ENCODE measurements around the gene GSE1. TPM values are rescaled to one million over a fixed set of nuclear protein-coding genes. Genes with fewer than 3 reads are reported as not detected.
A peak's percentile ranks its signal among the peaks of the same experiment; 100 is the strongest.

The GSE1 gene
- total and polyA plus RNA-seq, 8 donors: 84.8 to 148 (median 112) TPM

- Histone ChIP-seq H3K27me3 (no peaks in the 10 kb centered on the region), H3K36me3 (peaks cover 4 to 89% of the 10 kb centered on the region in 2 donors), H3K4me3 (no peak overlapping the region), H3K4me1 (peaks cover 0 to 16% of the 10 kb centered on the region in 2 donors), H3K27ac (no peak overlapping the region), H3K9me3 (no peaks in the 10 kb centered on the region)
- TF ChIP-seq CTCF (IDR thresholded peaks at IDR 0.05): no peak
- DNase-seq: peak in 1 of 4 donors; percentile 71
- ATAC-seq: no peak
- intact Hi-C loops (cut with DNase I): no loop called here
Measured at GRCh38 chr16:85657267-85657650, 44.1 kb downstream of the GSE1 start.

DNA sequence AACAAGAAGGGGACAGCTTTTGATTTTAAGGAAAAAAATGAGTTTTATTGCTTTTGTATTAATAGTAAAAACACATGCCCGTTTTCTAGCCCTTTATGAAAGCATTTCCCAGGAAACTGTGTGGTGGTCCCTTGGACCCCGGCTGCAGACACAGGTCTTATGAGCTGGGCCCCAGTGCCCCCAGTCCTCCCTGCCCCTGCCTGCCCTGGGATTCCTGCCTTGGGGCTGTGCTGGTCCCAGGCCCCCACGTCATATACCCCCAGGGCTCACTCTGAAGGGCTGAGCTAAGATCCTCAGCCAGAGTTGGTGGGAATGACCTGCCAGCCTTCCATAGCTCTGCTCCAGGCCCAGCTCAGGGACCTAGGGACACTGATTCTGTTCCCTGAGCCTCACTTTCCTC lies 44.9 kb downstream of the GSE1 start:
- H3K4me3 ChIP-seq: no peak overlapping the region
- DNase-seq (no peak), ATAC-seq (no peak)
- H3K27me3 ChIP-seq: no peaks in the 10 kb centered on the region
- peaks cover 4 to 97% of the 10 kb centered on the region in 2 donors for H3K36me3 ChIP-seq
- peaks cover 0 to 9% of the 10 kb centered on the region in 2 donors for H3K4me1 ChIP-seq
- intact Hi-C loops (cut with DNase I): no loop called here
- H3K9me3 ChIP-seq: no peaks in the 10 kb centered on the region
- no peak for TF ChIP-seq CTCF (IDR thresholded peaks at IDR 0.05)
- H3K27ac ChIP-seq: peak overlapping the region in 1 of 2 donors; percentile 5

DNA sequence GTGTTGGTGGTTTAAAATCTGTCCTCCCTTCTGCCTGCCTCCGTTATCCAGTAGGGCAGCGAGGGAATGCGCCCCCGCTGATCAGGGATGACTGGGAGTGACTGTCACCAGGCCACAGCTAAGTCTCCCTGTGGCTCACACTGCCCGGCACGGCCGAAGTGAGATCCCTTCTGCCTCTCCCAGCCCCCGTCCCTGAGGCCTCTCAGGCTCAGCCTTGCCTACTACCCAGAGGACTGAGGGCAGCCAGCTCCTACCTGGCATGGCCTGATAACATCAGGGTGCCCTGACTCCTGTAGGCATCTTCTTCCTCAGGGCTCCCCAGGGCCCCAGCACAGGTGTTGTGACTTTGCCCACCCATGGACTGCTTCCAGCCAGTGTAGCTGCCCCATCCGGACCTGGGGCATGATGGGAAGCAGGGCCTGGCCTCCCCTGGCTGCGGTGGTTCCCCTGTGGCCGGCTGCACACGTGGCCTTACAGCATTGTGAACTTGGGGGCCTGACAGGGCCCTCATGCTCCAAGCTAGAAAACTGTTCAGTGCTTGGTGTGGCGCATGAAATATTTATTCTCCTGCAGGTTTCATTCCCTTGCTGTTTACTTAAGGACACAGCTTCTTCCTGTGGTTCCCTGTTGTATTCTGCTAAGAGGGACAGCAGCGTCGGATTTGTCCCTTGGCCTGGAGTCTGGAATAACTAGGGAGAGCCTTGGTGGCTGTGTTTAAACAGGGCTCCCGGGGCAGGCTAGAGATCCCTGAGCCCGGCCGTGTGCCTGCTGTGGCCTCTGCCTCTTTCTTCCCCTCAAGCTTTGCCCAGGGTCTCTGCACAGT lies 45.6 kb downstream of the GSE1 start:
- peak overlapping the region in 1 of 2 donors; percentile 5 for H3K27ac ChIP-seq
- peaks cover 4 to 100% of the 10 kb centered on the region in 2 donors for H3K36me3 ChIP-seq
- no peak for TF ChIP-seq CTCF (IDR thresholded peaks at IDR 0.05)
- no peaks in the 10 kb centered on the region for H3K9me3 ChIP-seq
- H3K4me1 ChIP-seq: peaks cover 0 to 4% of the 10 kb centered on the region in 2 donors
- H3K27me3 ChIP-seq: no peaks in the 10 kb centered on the region
- intact Hi-C loops (cut with DNase I): no loop called here
- DNase-seq: peak in 1 of 4 donors; percentile 76
- H3K4me3 ChIP-seq: no peak overlapping the region
- no peak for ATAC-seq

GRCh38 chr16:85659336-85659735 lies 46.2 kb downstream of the GSE1 start:
- Histone ChIP-seq H3K9me3 (no peaks in the 10 kb centered on the region), H3K4me1 (no peaks in the 10 kb centered on the region), H3K4me3 (no peak overlapping the region), H3K27ac (no peak overlapping the region), H3K27me3 (no peaks in the 10 kb centered on the region), H3K36me3 (peaks cover 4 to 100% of the 10 kb centered on the region in 2 donors)
- DNase-seq (no peak), ATAC-seq (no peak)
- intact Hi-C loops (cut with DNase I): no loop called here
- TF ChIP-seq CTCF (IDR thresholded peaks at IDR 0.05): no peak

DNA sequence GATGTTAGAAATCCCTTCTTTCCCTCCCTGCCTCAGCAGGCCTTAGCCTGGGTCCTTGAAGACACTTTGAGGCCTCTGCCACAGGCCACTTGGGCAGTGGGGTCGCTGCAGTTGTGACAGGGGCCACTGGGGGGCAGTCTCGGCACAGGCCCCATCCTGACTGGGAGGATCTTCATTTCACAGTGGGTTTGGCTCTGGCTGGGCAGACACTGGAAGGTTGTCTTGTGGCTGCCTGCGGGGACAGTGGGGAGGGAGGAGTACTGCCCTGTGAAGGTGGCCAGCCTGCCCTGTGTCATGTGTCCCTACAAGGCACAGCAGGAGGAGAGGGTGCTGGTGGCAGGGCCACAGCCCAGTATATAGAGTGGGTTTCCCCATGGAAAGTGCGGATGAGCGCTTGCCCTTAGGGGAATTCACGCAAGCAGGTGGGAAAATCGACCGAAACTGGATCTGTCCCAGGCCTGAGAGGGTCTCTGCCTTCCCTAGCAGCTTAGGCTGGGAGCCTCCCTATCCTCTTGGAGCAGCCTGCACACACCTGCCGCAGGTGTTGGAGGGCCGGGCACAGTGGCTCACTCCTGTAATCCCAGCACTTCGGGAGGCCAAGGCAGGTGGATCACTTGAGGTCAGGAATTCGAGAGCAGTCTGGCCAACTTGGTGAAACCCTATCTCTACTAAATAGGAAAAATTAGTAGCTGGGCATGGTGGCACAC lies 46.8 kb downstream of the GSE1 start:
- peak; percentile 76 to 77 for TF ChIP-seq CTCF (IDR thresholded peaks at IDR 0.05)
- Histone ChIP-seq H3K4me1 (no peaks in the 10 kb centered on the region), H3K27me3 (no peaks in the 10 kb centered on the region), H3K4me3 (no peak overlapping the region), H3K9me3 (no peaks in the 10 kb centered on the region), H3K27ac (no peak overlapping the region), H3K36me3 (peaks cover 4 to 100% of the 10 kb centered on the region in 2 donors)
- intact Hi-C loops (cut with DNase I): no loop called here
- DNase-seq (peak in 2 of 4 donors; percentile 48 to 87), ATAC-seq (peak; percentile 70)

Measured in left lung (tissue), 10 donors.